ENCODE results near the gene RTL1. TPM values are rescaled to one million over a fixed set of nuclear protein-coding genes. Genes with fewer than 3 reads are reported as not detected.

The RTL1 gene
- total and polyA plus RNA-seq, 7 experiments from 2014 or later, result not detected

DNA sequence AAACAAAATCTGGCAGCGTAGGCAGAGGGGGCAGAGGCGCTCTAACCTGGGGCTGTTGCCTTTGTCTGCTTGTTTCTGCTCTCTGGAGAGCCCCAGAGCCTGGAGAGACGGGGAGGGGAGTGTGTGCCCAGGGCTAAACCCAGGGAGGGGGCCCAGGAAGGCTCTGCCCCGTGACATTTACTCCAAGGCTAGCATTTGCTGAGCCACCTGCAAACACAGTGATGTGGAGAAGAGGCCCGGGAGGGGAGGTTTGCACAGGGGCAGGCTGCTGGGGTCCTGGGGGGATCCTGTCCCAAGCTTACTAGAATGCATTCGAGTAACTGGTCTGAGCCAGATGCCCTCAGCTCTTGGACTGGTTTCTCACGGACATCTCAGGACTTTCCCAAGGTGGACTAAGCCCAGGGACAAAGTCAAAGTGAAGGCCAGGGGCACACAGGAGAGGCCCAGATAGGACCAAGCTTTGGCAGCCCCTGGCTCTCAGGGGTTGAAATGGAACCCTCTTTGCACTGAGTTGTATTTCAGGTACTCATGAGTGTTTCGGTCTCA lies 65.6 kb downstream of the RTL1 start:
- ChIA-PET POLR2A (no interaction called here), CTCF (interaction anchor here (0.6 kb wide), 1 partner anchor 1353 kb away, joined by 3 read pairs; no protein-coding TSS in a partner anchor)
- H3K36me3 Mint-ChIP-seq, result no peaks in the 10 kb centered on the region
- Histone ChIP-seq H3K4me3 (ENCODE audit: low read length) (no peak overlapping the region), H3K9me3 (ENCODE audit: control insufficient read depth in 2 of 3, low read length in 3 of 3) (no peaks in the 10 kb centered on the region), H3K27ac (ENCODE audit: low read depth, low read length) (no peak overlapping the region), H3K4me1 (ENCODE audit: control insufficient read depth in 2 of 2, insufficient read depth in 2 of 2, low read length in 2 of 2) (no peaks in the 10 kb centered on the region), H3K36me3 (ENCODE audit: control insufficient read depth in 2 of 3, insufficient read depth in 3 of 3, low read length in 3 of 3) (no peaks in the 10 kb centered on the region), H3K27me3 (ENCODE audit: control insufficient read depth in 2 of 2, insufficient read depth in 2 of 2, low read length in 2 of 2) (no peaks in the 10 kb centered on the region)
- intact Hi-C loops (cut with micrococcal nuclease), result no loop called here
- H3K9me3 Mint-ChIP-seq, result peaks cover 0 to 2% (median 0%) of the 10 kb centered on the region in 11 donors
- ATAC-seq (no peak), DNase-seq (no peak)
- no peak overlapping the region for H3K4me3 Mint-ChIP-seq
- no peak overlapping the region for H3K27ac Mint-ChIP-seq
- H3K4me1 Mint-ChIP-seq, result peaks cover 0 to 5% (median 0%) of the 10 kb centered on the region in 7 donors
- H3K27me3 Mint-ChIP-seq, result peaks cover 0 to 23% (median 7%) of the 10 kb centered on the region in 5 donors

- intact Hi-C loops (cut with micrococcal nuclease), result no loop called here
- no peak for DNase-seq
- Histone ChIP-seq H3K36me3 (ENCODE audit: control insufficient read depth in 2 of 3, insufficient read depth in 3 of 3, low read length in 3 of 3) (no peaks in the 10 kb centered on the region), H3K27ac (ENCODE audit: low read depth, low read length) (no peak overlapping the region), H3K27me3 (ENCODE audit: control insufficient read depth in 2 of 2, insufficient read depth in 2 of 2, low read length in 2 of 2) (no peaks in the 10 kb centered on the region), H3K4me3 (ENCODE audit: low read length) (no peak overlapping the region), H3K9me3 (ENCODE audit: control insufficient read depth in 2 of 3, low read length in 3 of 3) (no peaks in the 10 kb centered on the region), H3K4me1 (ENCODE audit: control insufficient read depth in 2 of 2, insufficient read depth in 2 of 2, low read length in 2 of 2) (no peaks in the 10 kb centered on the region)
- no peaks in the 10 kb centered on the region for H3K36me3 Mint-ChIP-seq
- no peaks in the 10 kb centered on the region for H3K4me1 Mint-ChIP-seq
- peaks cover 0 to 2% (median 0%) of the 10 kb centered on the region in 11 donors for H3K9me3 Mint-ChIP-seq
- ChIA-PET POLR2A (no interaction called here), CTCF (interaction anchor here (0.6 kb wide), 1 partner anchor 1354 kb away, joined by 3 read pairs; no protein-coding TSS in a partner anchor)
- ATAC-seq, result no peak
- H3K27me3 Mint-ChIP-seq, result peaks cover 0 to 23% (median 7%) of the 10 kb centered on the region in 5 donors
- no peak overlapping the region for H3K4me3 Mint-ChIP-seq
- no peak overlapping the region for H3K27ac Mint-ChIP-seq
Observed at GRCh38 chr14:100836941-100837804, 66.3 kb downstream of the RTL1 start.

DNA sequence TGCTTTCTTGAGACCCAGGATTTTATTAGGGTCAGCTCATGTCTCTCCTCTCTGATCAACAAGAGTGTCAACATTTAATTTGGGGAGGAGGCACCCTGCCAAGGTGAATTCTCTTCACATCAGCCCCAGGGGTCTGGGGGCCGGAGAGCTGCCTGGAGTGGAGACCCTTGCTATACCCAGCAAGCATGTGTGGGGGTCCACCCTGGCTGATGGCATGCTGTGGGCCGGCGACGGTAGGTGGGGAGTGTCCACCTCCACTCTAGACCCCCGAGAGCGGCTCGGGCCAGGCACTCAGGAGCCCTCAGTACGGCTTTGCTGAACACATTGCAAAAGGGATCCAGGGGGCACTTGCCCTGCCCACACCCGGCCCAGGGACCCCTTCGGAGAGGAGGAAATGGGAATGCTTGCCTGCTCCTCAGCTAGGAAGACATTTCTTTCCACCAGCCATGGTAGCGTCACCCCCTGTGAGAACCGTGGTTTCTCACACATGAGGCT lies 67.2 kb downstream of the RTL1 start:
- H3K27me3 Mint-ChIP-seq, result peaks cover 0 to 28% (median 14%) of the 10 kb centered on the region in 5 donors
- no peaks in the 10 kb centered on the region for H3K36me3 Mint-ChIP-seq
- intact Hi-C loops (cut with micrococcal nuclease), result no loop called here
- ATAC-seq (no peak), DNase-seq (no peak)
- Histone ChIP-seq H3K4me3 (ENCODE audit: low read length) (no peak overlapping the region), H3K9me3 (ENCODE audit: control insufficient read depth in 2 of 3, low read length in 3 of 3) (no peaks in the 10 kb centered on the region), H3K27ac (ENCODE audit: low read depth, low read length) (no peak overlapping the region), H3K36me3 (ENCODE audit: control insufficient read depth in 2 of 3, insufficient read depth in 3 of 3, low read length in 3 of 3) (no peaks in the 10 kb centered on the region), H3K4me1 (ENCODE audit: control insufficient read depth in 2 of 2, insufficient read depth in 2 of 2, low read length in 2 of 2) (no peaks in the 10 kb centered on the region), H3K27me3 (ENCODE audit: control insufficient read depth in 2 of 2, insufficient read depth in 2 of 2, low read length in 2 of 2) (no peaks in the 10 kb centered on the region)
- peaks cover 0 to 2% (median 0%) of the 10 kb centered on the region in 11 donors for H3K9me3 Mint-ChIP-seq
- no peaks in the 10 kb centered on the region for H3K4me1 Mint-ChIP-seq
- POLR2A ChIA-PET, result no interaction called here
- H3K27ac Mint-ChIP-seq, result no peak overlapping the region
- CTCF ChIA-PET, result no interaction called here
- H3K4me3 Mint-ChIP-seq, result no peak overlapping the region

DNA sequence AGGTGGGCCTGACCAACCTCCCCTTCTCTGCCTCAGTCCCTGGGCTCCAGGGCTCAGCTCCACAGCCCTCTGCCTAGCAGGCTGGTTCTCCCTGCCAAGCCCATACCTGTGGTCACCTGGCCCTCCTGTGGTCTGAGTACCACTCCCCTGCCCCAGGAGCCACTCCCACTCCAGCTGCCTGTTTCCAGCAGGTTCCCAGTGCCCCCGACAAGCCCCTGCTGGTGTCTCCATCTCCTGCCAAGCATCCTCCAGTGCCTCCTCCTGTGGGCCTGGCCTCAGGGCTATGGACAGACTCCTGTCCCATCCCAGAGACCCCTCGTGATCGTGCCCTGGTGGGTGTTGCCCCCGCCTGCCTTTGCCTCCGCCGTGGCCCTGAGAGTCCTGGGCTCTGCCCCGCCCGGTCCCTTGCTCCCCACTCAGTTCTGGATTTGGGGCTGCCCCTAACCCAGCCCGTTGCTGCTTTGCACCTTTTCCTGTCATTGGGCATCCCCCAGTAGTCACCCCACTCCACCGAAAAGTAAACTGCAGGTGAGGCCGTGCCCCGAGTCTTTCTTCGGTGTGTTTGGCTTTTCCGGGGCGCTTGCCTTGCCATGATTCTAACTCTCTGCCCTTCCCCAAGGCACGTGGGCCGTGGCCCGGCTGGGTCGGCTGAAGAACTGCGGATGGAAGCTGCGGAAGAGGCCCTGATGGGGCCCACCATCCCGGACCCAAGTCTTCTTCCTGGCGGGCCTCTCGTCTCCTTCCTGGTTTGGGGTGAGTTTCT lies 67.8 kb downstream of the RTL1 start:
- H3K27me3 ChIP-seq (ENCODE audit: control insufficient read depth in 2 of 2, insufficient read depth in 2 of 2, low read length in 2 of 2), result no peaks in the 10 kb centered on the region
- H3K4me1 ChIP-seq (ENCODE audit: control insufficient read depth in 2 of 2, insufficient read depth in 2 of 2, low read length in 2 of 2), result no peaks in the 10 kb centered on the region
- H3K36me3 ChIP-seq (ENCODE audit: control insufficient read depth in 2 of 3, insufficient read depth in 3 of 3, low read length in 3 of 3), result no peaks in the 10 kb centered on the region
- DNase-seq, result no peak
- ChIA-PET POLR2A (no interaction called here), CTCF (no interaction called here)
- no peak overlapping the region for H3K27ac Mint-ChIP-seq
- no peak for ATAC-seq
- peak overlapping the region in 1 of 10 donors; percentile 45 for H3K4me3 Mint-ChIP-seq
- no peak overlapping the region for H3K27ac ChIP-seq (ENCODE audit: low read depth, low read length)
- H3K4me1 Mint-ChIP-seq, result no peaks in the 10 kb centered on the region
- no peaks in the 10 kb centered on the region for H3K9me3 ChIP-seq (ENCODE audit: control insufficient read depth in 2 of 3, low read length in 3 of 3)
- H3K4me3 ChIP-seq (ENCODE audit: low read length), result no peak overlapping the region
- H3K27me3 Mint-ChIP-seq, result peaks cover 0 to 31% (median 16%) of the 10 kb centered on the region in 5 donors
- no peaks in the 10 kb centered on the region for H3K36me3 Mint-ChIP-seq
- peaks cover 0 to 2% (median 0%) of the 10 kb centered on the region in 11 donors for H3K9me3 Mint-ChIP-seq
- intact Hi-C loops (cut with micrococcal nuclease), result no loop called here

- no peaks in the 10 kb centered on the region for H3K4me1 Mint-ChIP-seq
- H3K27me3 ChIP-seq (ENCODE audit: control insufficient read depth in 2 of 2, insufficient read depth in 2 of 2, low read length in 2 of 2), result no peaks in the 10 kb centered on the region
- no peak for ATAC-seq
- H3K4me1 ChIP-seq (ENCODE audit: control insufficient read depth in 2 of 2, insufficient read depth in 2 of 2, low read length in 2 of 2), result no peaks in the 10 kb centered on the region
- no peaks in the 10 kb centered on the region for H3K9me3 ChIP-seq (ENCODE audit: control insufficient read depth in 2 of 3, low read length in 3 of 3)
- POLR2A ChIA-PET, result no interaction called here
- peaks cover 0 to 31% (median 16%) of the 10 kb centered on the region in 5 donors for H3K27me3 Mint-ChIP-seq
- no peaks in the 10 kb centered on the region for H3K36me3 Mint-ChIP-seq
- intact Hi-C loops (cut with micrococcal nuclease), result no loop called here
- H3K4me3 Mint-ChIP-seq, result no peak overlapping the region
- CTCF ChIA-PET, result no interaction called here
- peaks cover 0 to 2% (median 0%) of the 10 kb centered on the region in 11 donors for H3K9me3 Mint-ChIP-seq
- H3K4me3 ChIP-seq (ENCODE audit: low read length), result no peak overlapping the region
- no peak overlapping the region for H3K27ac Mint-ChIP-seq
- H3K36me3 ChIP-seq (ENCODE audit: control insufficient read depth in 2 of 3, insufficient read depth in 3 of 3, low read length in 3 of 3), result no peaks in the 10 kb centered on the region
- DNase-seq, result no peak
- no peak overlapping the region for H3K27ac ChIP-seq (ENCODE audit: low read depth, low read length)
Observed at GRCh38 chr14:100834794-100835547, 68.6 kb downstream of the RTL1 start.

DNA sequence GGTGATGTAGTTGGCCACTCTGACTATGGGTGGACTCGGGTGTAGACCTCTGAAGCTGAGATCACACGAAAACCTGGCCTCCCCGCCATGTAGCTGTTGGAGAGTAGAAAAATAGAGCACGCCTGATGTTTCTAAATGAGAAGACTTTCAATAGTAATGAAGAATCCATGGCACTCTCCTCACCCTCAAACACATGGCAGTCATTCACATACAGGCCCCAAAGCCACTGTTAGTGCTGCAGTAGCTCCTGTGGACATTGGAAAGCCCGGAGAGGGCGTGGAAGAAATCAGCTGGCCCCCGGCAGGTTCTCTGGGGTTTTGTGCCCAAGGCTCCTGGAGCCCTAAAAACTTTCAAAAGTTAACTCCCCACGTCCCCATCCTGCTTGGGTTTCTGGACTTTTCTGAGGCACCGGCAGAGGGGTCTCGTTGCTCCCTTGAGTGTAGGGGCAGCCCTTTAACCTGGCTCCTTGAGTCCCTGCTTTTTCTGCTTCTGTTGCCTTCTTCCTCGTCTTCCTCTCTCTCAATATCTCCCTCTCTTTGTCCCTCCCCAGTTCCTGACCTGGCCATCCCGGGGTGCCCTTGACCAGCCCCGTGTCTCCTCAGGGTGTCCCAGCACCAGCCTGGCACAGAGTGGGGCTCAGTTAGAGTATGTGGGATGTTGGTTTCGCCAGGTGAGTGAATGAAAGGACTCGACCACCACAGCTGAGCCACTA lies 69.3 kb downstream of the RTL1 start:
- Mint-ChIP-seq H3K9me3 (peaks cover 0 to 2% (median 0%) of the 10 kb centered on the region in 11 donors), H3K36me3 (no peaks in the 10 kb centered on the region), H3K27me3 (peaks cover 0 to 38% (median 21%) of the 10 kb centered on the region in 5 donors), H3K4me1 (no peaks in the 10 kb centered on the region), H3K27ac (no peak overlapping the region), H3K4me3 (no peak overlapping the region)
- POLR2A ChIA-PET, result no interaction called here
- no peaks in the 10 kb centered on the region for H3K36me3 ChIP-seq (ENCODE audit: control insufficient read depth in 2 of 3, insufficient read depth in 3 of 3, low read length in 3 of 3)
- no peaks in the 10 kb centered on the region for H3K27me3 ChIP-seq (ENCODE audit: control insufficient read depth in 2 of 2, insufficient read depth in 2 of 2, low read length in 2 of 2)
- no peak for DNase-seq
- CTCF ChIA-PET, result no interaction called here
- H3K27ac ChIP-seq (ENCODE audit: low read depth, low read length), result no peak overlapping the region
- intact Hi-C loops (cut with micrococcal nuclease), result no loop called here
- H3K4me1 ChIP-seq (ENCODE audit: control insufficient read depth in 2 of 2, insufficient read depth in 2 of 2, low read length in 2 of 2), result no peaks in the 10 kb centered on the region
- ATAC-seq, result no peak
- H3K4me3 ChIP-seq (ENCODE audit: low read length), result no peak overlapping the region
- H3K9me3 ChIP-seq (ENCODE audit: control insufficient read depth in 2 of 3, low read length in 3 of 3), result no peaks in the 10 kb centered on the region
